Esophagus muscularis mucosa (tissue), 4 donors: ENCODE data around the gene CTDSPL. TPM values are rescaled to one million over a fixed set of nuclear protein-coding genes. Genes with fewer than 3 reads are reported as not detected.
"Not testable (repeated sequence)": the region's sequence is repeated elsewhere in the genome, so short reads cannot be mapped to it uniquely, and the experiment has no call there.

ENCODE experiments used
- DNase-seq: peaks from one replicate; pipeline ENCODE4 v3.0.0-alpha.2; 2017; ENCODE audit errors: extremely low spot score
- H3K27ac ChIP-seq, 4 donors: fragments of 200-600 bp; sonication (generic); replicated peaks in 1 of 4; 1 replicate in 3 of 4; 2 replicates in 1 of 4; pipeline ENCODE4 v1.5.1; 2016 to 2019; ENCODE audit warnings: mild to moderate bottlenecking in 1 of 4
- H3K27me3 ChIP-seq, 4 donors: fragments of 200-600 bp; sonication (generic); one replicate each; pipeline versions ENCODE4 v1.5.1 to v1.6.0; 2016 to 2019
- H3K36me3 ChIP-seq, 4 donors: fragments of 200-600 bp; sonication (generic); one replicate each; pipeline ENCODE4 v1.5.1; 2016 to 2019
- H3K4me1 ChIP-seq, 4 donors: fragments of 200-600 bp; sonication (generic); one replicate each; pipeline ENCODE4 v1.5.1; 2016 to 2019
- H3K4me3 ChIP-seq, 4 donors: fragments of 200-600 bp; sonication (generic); 1 replicate in 2 of 4; 2 replicates in 2 of 4; pipeline ENCODE4 v1.5.1; 2016 to 2019; ENCODE audit warnings: mild to moderate bottlenecking in 4 of 4, moderate library complexity in 1 of 4
- H3K9me3 ChIP-seq, 4 donors: fragments of 200-600 bp; sonication (generic); 1 replicate in 3 of 4; 2 replicates in 1 of 4; pipeline ENCODE4 v1.5.1; 2016 to 2019
- CTCF ChIP-seq, 3 experiments: fragments of 200-600 bp in 2 of 3; fragments of 450-650 bp in 1 of 3; sonication (generic) in 2 of 3; IDR thresholded peaks; one replicate each; pipeline ENCODE4 v1.5.1; 2017 to 2019; ENCODE audit warnings: antibody characterized with exemption in 3 of 3, mild to moderate bottlenecking in 2 of 3, moderate library complexity in 1 of 3
- EP300 ChIP-seq: sonication (generic); formaldehyde crosslinking; IDR thresholded peaks from one replicate; pipeline ENCODE4 v1.6.1; 2017; ENCODE audit warnings: antibody characterized with exemption
- POLR2A ChIP-seq: fragments of 450-650 bp; IDR thresholded peaks from one replicate; pipeline ENCODE4 v1.6.1; 2017; ENCODE audit warnings: antibody characterized with exemption, moderate library complexity, mild to moderate bottlenecking, low read depth
- POLR2AphosphoS5 ChIP-seq, 2 donors: sonication (generic); formaldehyde crosslinking; IDR thresholded peaks; one replicate each; pipeline ENCODE4 v1.6.1; 2017; ENCODE audit warnings: antibody characterized with exemption in 2 of 2
- WGBS: methylation state at CpG from one replicate; pipeline ENCODE4 v1.1.5; 2018; 5-methylcytosine and 5-hydroxymethylcytosine counted together
- intact Hi-C: fragments of 100-400 bp; cut with DNase I; formaldehyde crosslinking; loops from one replicate; pipeline ENCODE4 v1.15.1; 2023
- total RNA-seq, 4 donors: library from RNA; depleted of rRNA; stranded (reverse); fragments of >200 nt; gene quantifications; one replicate each; pipeline versions ENCODE4 v1.1.0 to v1.2.1, GENCODE V29; 2016

The CTDSPL gene
- total RNA-seq = 10 to 100 TPM; 39.9 to 60.6 (median 54.6) TPM

- TF ChIP-seq POLR2AphosphoS5 (IDR thresholded peaks at IDR 0.05) = peak in 1 of 2 donors; percentile 9
- no peak for TF ChIP-seq POLR2A
- intact Hi-C loops = no loop called here
- Histone ChIP-seq H3K27ac (peak within 1 kb of the TSS; percentile 81 to 91 (median 88)), H3K36me3 (no peaks in the 10 kb centered on the region), H3K9me3 (no peaks in the 10 kb centered on the region), H3K4me3 (peak within 1 kb of the TSS; percentile 70 to 84 (median 82)), H3K4me1 (peaks cover 32 to 57% (median 54%) of the 10 kb centered on the region in 4 donors), H3K27me3 (no peaks in the 10 kb centered on the region)
- no peak for DNase-seq
- WGBS = 0% methylated on average over 3 of the region's 57 CpGs
Measured at GRCh38 chr3:37861620-37862041, at the start of gene CTDSPL. Gene CTDSPL (plus strand): TSS chr3:37861880. CDS start chr3:37862200, 320 bp downstream.

GRCh38 chr3:37812499-37812896 is 49.2 kb upstream of the CTDSPL start:
- H3K4me3 ChIP-seq = no peak overlapping the region
- H3K4me1 ChIP-seq = peaks cover 29 to 34% (median 33%) of the 10 kb centered on the region in 4 donors
- 64% methylated on average over 4 of the region's 4 CpGs for WGBS
- no peaks in the 10 kb centered on the region for H3K27me3 ChIP-seq
- intact Hi-C loops = no loop called here
- H3K27ac ChIP-seq = peak overlapping the region in 2 of 4 donors; percentile 19 to 41
- H3K36me3 ChIP-seq = peaks cover 0 to 34% (median 18%) of the 10 kb centered on the region in 4 donors
- no peak for DNase-seq
- TF ChIP-seq POLR2AphosphoS5 (IDR thresholded peaks at IDR 0.05) (no peak), POLR2A (no peak), EP300 (no peak), CTCF (IDR thresholded peaks at IDR 0.05) (no peak)
- no peaks in the 10 kb centered on the region for H3K9me3 ChIP-seq

GRCh38 chr3:37813403-37813802 is 48.3 kb upstream of the CTDSPL start:
- WGBS = 67% methylated on average over 1 of the region's 1 CpG
- Histone ChIP-seq H3K27me3 (no peaks in the 10 kb centered on the region), H3K4me3 (no peak overlapping the region), H3K9me3 (no peaks in the 10 kb centered on the region), H3K36me3 (peaks cover 0 to 26% (median 10%) of the 10 kb centered on the region in 4 donors), H3K27ac (no peak overlapping the region), H3K4me1 (peaks cover 33 to 36% (median 35%) of the 10 kb centered on the region in 4 donors)
- intact Hi-C loops = no loop called here
- TF ChIP-seq CTCF (IDR thresholded peaks at IDR 0.05) = no peak
- no peak for DNase-seq

- Histone ChIP-seq H3K27ac (no peak overlapping the region), H3K9me3 (no peaks in the 10 kb centered on the region), H3K27me3 (no peaks in the 10 kb centered on the region), H3K4me3 (no peak overlapping the region), H3K4me1 (peaks cover 44 to 48% (median 45%) of the 10 kb centered on the region in 4 donors), H3K36me3 (peaks cover 0 to 24% (median 11%) of the 10 kb centered on the region in 4 donors)
- no peak for TF ChIP-seq POLR2A
- TF ChIP-seq CTCF (IDR thresholded peaks at IDR 0.05) = peak; percentile 13 to 35 (median 16)
- no peak for TF ChIP-seq EP300
- DNase-seq = no peak
- WGBS = 100% methylated on average over 2 of the region's 2 CpGs
- intact Hi-C loops = no loop called here
Measured at GRCh38 chr3:37814547-37814946, 47.1 kb upstream of the CTDSPL start.

GRCh38 chr3:37815156-37815555 is 46.5 kb upstream of the CTDSPL start:
- intact Hi-C loops, H3K27me3 ChIP-seq, H3K27ac ChIP-seq, H3K4me3 ChIP-seq, H3K9me3 ChIP-seq, DNase-seq: not testable (repeated sequence)
- WGBS = 94% methylated on average over 8 of the region's 9 CpGs
- peaks cover 0 to 23% (median 11%) of the 10 kb centered on the region in 4 donors for H3K36me3 ChIP-seq
- peaks cover 45 to 51% (median 50%) of the 10 kb centered on the region in 4 donors for H3K4me1 ChIP-seq

GRCh38 chr3:37816271-37816670 is 45.4 kb upstream of the CTDSPL start:
- intact Hi-C loops = no loop called here
- no peak for DNase-seq
- H3K4me3 ChIP-seq = no peak overlapping the region
- H3K4me1 ChIP-seq = peaks cover 34 to 47% (median 42%) of the 10 kb centered on the region in 4 donors
- H3K9me3 ChIP-seq = no peaks in the 10 kb centered on the region
- peaks cover 0 to 21% (median 11%) of the 10 kb centered on the region in 4 donors for H3K36me3 ChIP-seq
- H3K27me3 ChIP-seq = no peaks in the 10 kb centered on the region
- TF ChIP-seq CTCF (IDR thresholded peaks at IDR 0.05) (no peak), POLR2A (no peak), EP300 (no peak), POLR2AphosphoS5 (IDR thresholded peaks at IDR 0.05) (no peak)
- no peak overlapping the region for H3K27ac ChIP-seq
- 79% methylated on average over 2 of the region's 2 CpGs for WGBS
